Spleen (tissue), 7 donors: ENCODE results near the gene PKD1.

ENCODE experiments used
- CTCF ChIP-seq, 11 experiments: fragments of 200-600 bp in 7 of 11; fragments of 450-650 bp in 4 of 11; sonication (generic) in 4 of 11; IDR thresholded peaks in 8 of 11; conservative IDR thresholded peaks in 3 of 11; 1 replicate in 7 of 11; 2 replicates in 4 of 11; pipeline versions ENCODE4 v1.4.0 to v1.8.0; 2016 to 2021; ENCODE audit warnings: antibody characterized with exemption in 11 of 11, inconsistent platforms in 4 of 11, mild to moderate bottlenecking in 1 of 11
- POLR2A ChIP-seq, 3 donors: fragments of 450-650 bp; IDR thresholded peaks; one replicate each; pipeline ENCODE4 v1.5.1; 2017; ENCODE audit warnings: antibody characterized with exemption in 3 of 3, mild to moderate bottlenecking in 1 of 3
- donor health status: DM: no; HTN: no; CAD: no; lungs with moderate emphysema.
- donor health status: DM: no; HTN: no; CAD: no.
- donor health status: DM: no; HTN: no; CAD: no.

- TF ChIP-seq CTCF (IDR thresholded peaks at IDR 0.05 in 8 of 11, conservative IDR thresholded peaks at IDR 0.05 in 3 of 11) (no peak), POLR2A (IDR thresholded peaks at IDR 0.05) (no peak)
Observed at GRCh38 chr16:2040041-2040786, 95.5 kb downstream of the PKD1 start.
